ENCODE results near the gene CPOX. TPM values are rescaled to one million over a fixed set of nuclear protein-coding genes. Genes with fewer than 3 reads are reported as not detected.

Gene CPOX
- total RNA-seq, 2 experiments from 2014 or later, result 48.6 to 54.7 TPM

DNA sequence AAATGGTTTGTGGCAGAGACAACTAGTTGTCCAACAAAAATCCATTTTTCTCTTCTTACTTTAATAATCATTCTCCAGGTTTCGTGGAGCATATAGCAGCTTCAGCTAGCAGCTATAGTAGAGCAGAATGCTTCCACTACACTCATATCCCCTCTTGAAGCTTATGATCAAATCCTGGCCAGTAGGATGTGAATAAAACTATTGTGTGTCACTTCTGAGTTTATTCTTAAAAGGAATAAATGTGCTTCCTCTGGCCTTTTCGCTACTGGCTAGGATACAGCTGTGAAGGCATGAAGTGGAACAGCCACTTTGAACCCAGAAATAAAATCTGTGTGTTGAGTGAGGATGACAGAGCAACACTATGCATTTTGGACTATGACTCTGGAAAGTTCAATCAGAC, 7.8 kb upstream of the CPOX start:
- H3K4me1 Mint-ChIP-seq, result peaks cover 4% of the 10 kb centered on the region

DNA sequence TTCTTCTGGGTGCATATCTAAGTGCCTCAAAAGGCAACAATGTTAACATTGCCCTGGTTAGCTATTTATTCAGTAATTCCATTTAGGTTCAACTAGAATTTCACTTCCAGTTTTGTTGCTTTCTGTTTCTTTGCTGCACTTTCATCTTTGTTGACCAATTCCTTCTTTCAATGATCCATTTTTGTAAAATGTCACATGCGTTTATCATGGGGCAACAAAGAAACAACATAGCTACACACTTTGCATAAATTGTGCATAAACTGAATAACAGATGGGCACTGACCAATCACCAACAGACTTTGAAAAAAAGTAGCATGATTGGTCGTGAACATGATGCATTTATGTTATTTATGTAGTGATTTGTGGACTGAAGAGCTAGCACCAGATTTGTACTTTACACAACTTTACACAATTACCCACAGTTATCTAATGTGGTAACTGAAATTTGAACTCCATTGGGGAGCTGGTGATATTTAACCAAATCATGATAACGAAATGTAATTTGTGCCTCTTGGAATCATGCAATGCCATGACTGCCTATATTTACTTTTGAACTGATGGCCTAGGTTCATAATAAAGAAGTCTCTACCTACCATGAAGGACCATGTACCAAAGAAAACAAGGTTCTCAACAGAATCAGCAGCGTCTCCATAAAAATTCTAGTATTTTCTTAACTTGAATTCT, 7.1 kb upstream of the CPOX start:
- H3K36me3 Mint-ChIP-seq, result no peaks in the 10 kb centered on the region
- H3K9me3 Mint-ChIP-seq, result no peaks in the 10 kb centered on the region
- peaks cover 4% of the 10 kb centered on the region for H3K4me1 Mint-ChIP-seq
- H3K27ac Mint-ChIP-seq, result no peak overlapping the region
- H3K4me3 Mint-ChIP-seq, result no peak overlapping the region
- DNase-seq, result no peak
- H3K27me3 Mint-ChIP-seq, result peaks cover 6% of the 10 kb centered on the region

More for the DNA sequence above, 7.8 kb upstream of the CPOX start:
- H3K4me3 Mint-ChIP-seq, result no peak overlapping the region
- DNase-seq, result no peak
- peaks cover 12% of the 10 kb centered on the region for H3K27me3 Mint-ChIP-seq
- H3K27ac Mint-ChIP-seq, result no peak overlapping the region
- H3K9me3 Mint-ChIP-seq, result no peaks in the 10 kb centered on the region
- H3K36me3 Mint-ChIP-seq, result no peaks in the 10 kb centered on the region

DNA sequence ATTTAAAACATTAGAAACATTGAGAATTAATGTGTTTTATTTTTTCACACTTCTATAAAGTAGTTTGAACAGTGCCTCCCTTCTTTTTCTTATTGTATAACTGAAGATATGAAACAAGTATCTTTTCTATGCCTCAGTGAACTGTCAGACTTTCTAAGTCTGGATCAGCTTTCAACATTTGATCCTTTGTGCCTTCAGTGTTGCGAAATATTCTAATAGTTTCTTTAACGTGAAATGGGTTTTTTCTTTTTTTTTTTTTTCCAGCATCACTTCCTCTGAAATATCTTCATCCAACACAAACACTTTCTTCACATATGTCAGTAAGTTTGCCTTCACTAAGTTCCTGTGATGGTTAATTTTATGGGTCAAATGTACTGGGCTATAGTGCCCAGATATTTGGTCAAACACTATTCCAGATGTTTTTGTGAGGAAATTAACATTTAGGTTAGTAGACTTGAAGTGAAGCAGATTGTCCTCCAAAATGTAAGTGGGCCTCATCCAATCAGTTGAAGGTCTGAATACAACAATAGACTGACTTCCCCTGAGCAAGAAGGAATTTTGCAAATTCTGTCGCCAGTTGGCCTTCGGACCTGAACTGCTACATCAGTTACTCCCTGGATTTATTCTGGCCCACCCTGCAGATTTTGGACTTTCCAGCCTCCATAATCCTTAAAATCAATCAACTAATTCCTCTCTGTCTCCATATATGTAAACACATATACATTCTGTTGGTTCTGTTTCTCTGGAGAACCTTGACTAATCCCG, 6.4 kb upstream of the CPOX start:
- Mint-ChIP-seq H3K27ac (no peak overlapping the region), H3K9me3 (no peaks in the 10 kb centered on the region), H3K4me1 (peaks cover 4% of the 10 kb centered on the region), H3K36me3 (no peaks in the 10 kb centered on the region), H3K4me3 (no peak overlapping the region), H3K27me3 (peaks cover 4% of the 10 kb centered on the region)
- no peak for DNase-seq

DNA sequence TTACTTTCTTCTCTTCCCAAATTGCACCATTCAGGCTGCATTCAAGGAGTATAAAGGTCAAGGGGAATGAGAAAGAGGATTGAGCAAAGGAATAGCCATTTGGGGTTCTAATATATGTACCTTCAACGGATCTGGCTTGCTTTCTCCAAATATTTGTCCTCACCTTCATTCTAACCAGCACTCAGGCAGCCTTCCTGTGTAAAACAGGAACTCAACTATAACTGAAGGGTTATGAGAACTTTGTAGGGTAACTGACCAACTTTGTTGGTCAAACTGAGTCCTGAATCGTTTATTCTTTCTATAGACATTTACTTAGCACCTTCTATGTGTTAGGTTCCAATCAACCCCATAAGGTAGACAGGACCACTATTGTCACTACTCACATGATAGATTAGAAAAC, 5.1 kb upstream of the CPOX start:
- Mint-ChIP-seq H3K27ac (no peak overlapping the region), H3K9me3 (no peaks in the 10 kb centered on the region), H3K27me3 (peaks cover 4% of the 10 kb centered on the region), H3K4me3 (no peak overlapping the region), H3K36me3 (no peaks in the 10 kb centered on the region), H3K4me1 (peaks cover 9% of the 10 kb centered on the region)
- DNase-seq, result no peak

DNA sequence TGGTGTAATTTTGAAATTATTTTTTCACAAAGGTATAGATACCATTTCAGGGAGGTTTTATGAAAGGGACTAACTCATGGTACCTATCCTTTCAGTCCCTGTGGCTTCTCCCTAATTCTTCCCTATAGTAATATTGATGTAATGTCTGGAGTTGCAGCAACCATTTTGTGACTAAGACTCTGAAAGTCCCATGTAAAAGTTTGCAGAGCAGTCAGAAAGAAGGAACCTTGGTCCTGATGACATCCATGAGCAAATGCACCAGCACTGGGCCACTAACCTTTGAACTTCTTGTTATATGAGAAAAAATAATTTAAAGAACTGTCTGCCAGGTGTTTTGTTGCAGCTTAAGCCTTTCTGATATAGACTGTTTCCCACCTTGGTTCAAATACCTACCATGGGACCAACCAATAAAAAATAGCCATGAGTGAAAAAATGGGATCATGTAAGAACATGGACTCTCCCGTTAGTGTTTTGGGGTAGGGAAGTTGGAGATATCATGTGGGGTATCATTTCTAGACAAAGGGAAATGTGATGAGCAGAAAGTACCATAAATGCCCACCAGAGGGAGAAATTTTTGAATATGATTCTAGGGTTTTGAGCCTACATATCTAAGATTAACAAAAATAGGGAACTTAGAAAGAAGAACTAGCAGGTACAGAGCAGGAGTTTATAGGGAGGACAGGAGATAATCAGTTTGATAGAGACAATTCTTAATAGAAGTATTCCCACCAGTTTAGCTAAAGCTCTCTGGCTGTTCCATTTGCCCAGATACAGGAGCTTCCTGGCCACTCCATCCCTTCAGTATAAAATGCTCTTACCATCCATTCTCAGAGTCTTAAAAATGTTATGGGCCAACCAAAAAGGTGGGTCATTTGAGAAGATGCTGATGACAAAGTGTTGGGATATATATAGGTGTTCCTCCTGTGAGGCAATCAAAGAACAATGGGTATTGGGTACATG, 3.4 kb upstream of the CPOX start:
- H3K4me3 Mint-ChIP-seq, result no peak overlapping the region

DNA sequence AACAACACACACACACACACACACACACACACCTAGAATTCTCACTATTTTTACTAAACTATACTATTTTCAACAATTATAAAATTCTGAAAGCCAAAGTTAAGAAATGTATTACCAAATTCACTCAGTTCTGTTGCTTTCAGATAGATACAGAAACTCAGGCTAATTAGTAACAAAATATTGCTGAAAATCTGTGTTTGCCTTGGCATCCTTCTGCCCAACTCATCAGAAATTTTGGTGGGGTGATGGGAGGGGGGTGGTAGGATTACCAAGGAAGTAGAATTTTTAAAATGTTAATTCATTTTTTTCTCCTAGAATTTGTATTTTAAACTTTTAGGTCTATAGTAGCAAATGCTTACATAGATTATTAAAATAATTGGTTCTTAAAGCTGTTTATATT, 2.7 kb upstream of the CPOX start:
- peaks cover 23% of the 10 kb centered on the region for H3K4me1 Mint-ChIP-seq
- peaks cover 4% of the 10 kb centered on the region for H3K27me3 Mint-ChIP-seq
- no peaks in the 10 kb centered on the region for H3K9me3 Mint-ChIP-seq
- H3K36me3 Mint-ChIP-seq, result peaks cover 13% of the 10 kb centered on the region
- no peak for DNase-seq
- no peak overlapping the region for H3K4me3 Mint-ChIP-seq
- H3K27ac Mint-ChIP-seq, result no peak overlapping the region

More for the DNA sequence above, 3.4 kb upstream of the CPOX start:
- Mint-ChIP-seq H3K9me3 (no peaks in the 10 kb centered on the region), H3K27ac (no peak overlapping the region), H3K27me3 (peaks cover 4% of the 10 kb centered on the region), H3K36me3 (peaks cover 7% of the 10 kb centered on the region), H3K4me1 (peaks cover 17% of the 10 kb centered on the region)
- DNase-seq, result no peak

DNA sequence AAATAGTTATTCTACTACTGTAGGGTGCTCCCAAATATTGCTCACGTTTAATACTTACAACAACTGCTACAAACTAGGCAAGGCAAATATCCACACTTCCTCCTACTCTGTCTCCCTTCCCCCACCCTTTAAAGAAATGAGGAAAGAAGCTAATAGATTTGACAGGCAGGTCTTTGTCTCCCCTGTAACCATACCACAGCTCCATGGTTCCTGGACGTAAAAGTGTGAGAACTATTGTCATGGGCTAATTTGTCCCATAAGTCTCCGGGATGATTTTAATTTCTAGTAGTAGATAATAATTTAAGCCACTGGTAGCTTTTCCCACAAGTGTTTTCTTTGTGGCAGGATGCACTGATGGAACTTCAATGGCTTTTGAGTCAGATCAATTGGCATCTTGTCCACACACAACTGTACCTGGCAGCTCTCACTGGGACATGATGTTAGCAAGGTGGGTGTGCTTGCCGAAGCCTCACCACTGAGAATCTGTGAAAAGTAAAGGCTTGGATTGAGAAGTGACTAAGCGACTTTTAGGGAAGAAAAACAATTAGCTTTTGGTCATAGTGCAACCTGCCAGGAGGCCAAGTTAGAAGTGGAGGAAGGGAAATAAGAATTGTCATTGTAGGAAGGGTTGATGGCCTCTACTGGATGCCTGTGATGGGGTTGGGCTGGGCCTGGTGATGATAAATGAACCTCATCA, 1.4 kb upstream of the CPOX start:
- H3K4me1 Mint-ChIP-seq, result peaks cover 34% of the 10 kb centered on the region
- H3K27ac Mint-ChIP-seq, result no peak overlapping the region
- H3K9me3 Mint-ChIP-seq, result no peaks in the 10 kb centered on the region
- peaks cover 21% of the 10 kb centered on the region for H3K36me3 Mint-ChIP-seq
- H3K27me3 Mint-ChIP-seq, result peaks cover 4% of the 10 kb centered on the region
- H3K4me3 Mint-ChIP-seq, result no peak overlapping the region
- DNase-seq, result no peak

DNA sequence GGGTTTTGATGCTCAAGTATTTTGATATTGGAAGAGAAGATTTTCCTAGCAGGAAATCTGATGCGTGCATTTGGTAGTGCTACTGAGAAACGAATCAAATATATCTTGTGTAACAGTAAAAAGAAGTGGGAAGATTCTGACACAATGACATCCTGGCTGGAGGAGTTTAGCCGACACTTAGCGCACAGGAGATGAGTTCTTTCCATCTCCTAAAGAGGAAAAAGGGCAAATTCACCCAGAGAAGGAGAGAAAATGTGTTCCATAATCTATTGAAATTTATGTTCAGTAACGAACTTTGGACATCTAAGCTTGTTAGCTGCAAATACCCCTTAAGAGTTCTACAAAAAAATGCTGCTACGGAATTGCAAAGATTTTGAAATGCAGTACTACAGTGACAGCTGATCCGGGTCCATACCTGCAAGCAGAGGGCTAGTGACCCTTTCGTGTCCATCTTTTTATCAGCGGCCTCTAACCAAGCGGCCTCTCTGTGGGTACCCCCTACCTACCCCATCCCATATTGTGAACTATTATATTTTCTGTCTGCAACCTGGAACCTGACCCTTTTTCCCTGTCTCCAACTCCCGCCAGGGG, 971 bp downstream of the CPOX start:
- no peaks in the 10 kb centered on the region for H3K9me3 Mint-ChIP-seq
- H3K4me3 Mint-ChIP-seq, result peak overlapping the region; percentile 96
- DNase-seq, result no peak
- peaks cover 4% of the 10 kb centered on the region for H3K27me3 Mint-ChIP-seq
- peaks cover 34% of the 10 kb centered on the region for H3K36me3 Mint-ChIP-seq
- H3K4me1 Mint-ChIP-seq, result peaks cover 43% of the 10 kb centered on the region
- peak overlapping the region; percentile 82 for H3K27ac Mint-ChIP-seq

DNA sequence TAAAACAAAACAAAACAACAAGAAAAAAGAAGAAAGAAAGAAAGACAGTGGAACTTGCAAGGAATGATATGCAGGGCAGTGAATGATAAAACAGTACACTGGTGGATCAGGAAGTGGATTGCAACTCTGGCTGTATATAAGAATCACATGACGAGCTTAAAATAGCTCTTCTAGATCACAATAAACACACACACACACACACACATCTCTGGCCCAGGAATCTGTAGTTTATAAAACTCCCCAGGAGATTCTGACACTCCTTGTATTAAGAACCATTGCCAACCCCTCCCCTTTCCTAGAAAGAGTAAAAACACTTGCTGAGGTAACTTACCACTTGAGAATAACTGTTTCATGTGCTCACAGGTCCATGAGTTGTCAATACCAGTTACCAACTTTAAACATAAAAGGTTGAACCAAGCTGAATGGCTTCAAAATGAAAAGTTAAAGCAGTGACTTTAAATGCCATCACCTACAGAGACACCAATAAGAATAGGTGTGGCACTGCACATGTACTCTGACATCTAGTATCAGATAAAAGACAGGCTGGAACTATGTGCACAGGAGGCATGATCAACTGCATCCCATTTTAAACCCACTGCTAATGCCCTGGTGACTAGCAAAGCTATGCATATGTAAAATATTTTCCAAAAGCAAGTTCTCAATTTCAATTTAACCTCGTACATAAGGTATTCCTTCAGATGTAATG, 3.9 kb downstream of the CPOX start:
- DNase-seq, result no peak
- H3K9me3 Mint-ChIP-seq, result no peaks in the 10 kb centered on the region
- no peak overlapping the region for H3K4me3 Mint-ChIP-seq
- no peak overlapping the region for H3K27ac Mint-ChIP-seq
- H3K27me3 Mint-ChIP-seq, result no peaks in the 10 kb centered on the region
- H3K4me1 Mint-ChIP-seq, result peaks cover 48% of the 10 kb centered on the region
- peaks cover 53% of the 10 kb centered on the region for H3K36me3 Mint-ChIP-seq

DNA sequence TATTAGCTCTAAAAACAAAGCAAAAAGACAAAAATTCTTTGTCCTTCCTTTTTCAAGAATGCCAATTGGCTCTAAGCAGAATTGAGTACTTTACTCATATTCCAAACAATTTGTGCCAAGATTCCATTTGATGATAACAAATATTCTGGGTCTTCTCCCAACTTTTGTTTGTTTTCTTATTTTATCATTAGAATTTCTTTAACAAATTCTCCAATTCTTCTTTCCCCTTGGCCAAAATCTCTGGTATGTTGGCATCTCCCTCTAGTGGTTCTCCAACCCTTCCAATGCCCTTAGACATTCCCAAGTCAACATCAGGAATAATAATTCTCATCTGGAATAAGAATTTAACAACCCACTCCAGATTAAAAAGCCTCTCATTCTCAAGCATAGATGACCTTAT, 5.3 kb downstream of the CPOX start:
- H3K36me3 Mint-ChIP-seq, result peaks cover 61% of the 10 kb centered on the region
- H3K27me3 Mint-ChIP-seq, result no peaks in the 10 kb centered on the region
- H3K4me3 Mint-ChIP-seq, result no peak overlapping the region
- no peak overlapping the region for H3K27ac Mint-ChIP-seq
- DNase-seq, result no peak
- H3K4me1 Mint-ChIP-seq, result peaks cover 44% of the 10 kb centered on the region
- H3K9me3 Mint-ChIP-seq, result no peaks in the 10 kb centered on the region

DNA sequence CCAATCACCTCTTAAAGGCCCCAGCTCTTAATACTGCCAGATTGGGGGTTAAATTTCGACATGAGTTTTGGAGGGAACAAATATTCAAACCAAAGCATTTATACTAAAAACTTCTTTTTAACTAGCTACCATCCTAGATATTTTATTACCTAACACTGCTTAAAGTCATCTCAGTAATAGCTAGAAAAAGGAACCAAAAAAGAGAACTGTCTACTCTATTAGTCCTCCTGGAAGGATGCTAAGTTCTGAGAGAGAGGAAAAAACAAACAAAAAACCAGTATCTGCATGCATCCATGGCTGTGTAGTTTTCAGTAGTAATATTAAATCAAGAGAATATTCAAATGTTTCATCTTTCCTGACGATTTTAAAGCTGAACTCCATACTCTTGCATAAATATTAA, 5.8 kb downstream of the CPOX start:
- no peaks in the 10 kb centered on the region for H3K27me3 Mint-ChIP-seq
- no peaks in the 10 kb centered on the region for H3K9me3 Mint-ChIP-seq
- H3K4me1 Mint-ChIP-seq, result peaks cover 43% of the 10 kb centered on the region
- H3K36me3 Mint-ChIP-seq, result peaks cover 62% of the 10 kb centered on the region
- DNase-seq, result no peak
- no peak overlapping the region for H3K4me3 Mint-ChIP-seq
- H3K27ac Mint-ChIP-seq, result no peak overlapping the region

DNA sequence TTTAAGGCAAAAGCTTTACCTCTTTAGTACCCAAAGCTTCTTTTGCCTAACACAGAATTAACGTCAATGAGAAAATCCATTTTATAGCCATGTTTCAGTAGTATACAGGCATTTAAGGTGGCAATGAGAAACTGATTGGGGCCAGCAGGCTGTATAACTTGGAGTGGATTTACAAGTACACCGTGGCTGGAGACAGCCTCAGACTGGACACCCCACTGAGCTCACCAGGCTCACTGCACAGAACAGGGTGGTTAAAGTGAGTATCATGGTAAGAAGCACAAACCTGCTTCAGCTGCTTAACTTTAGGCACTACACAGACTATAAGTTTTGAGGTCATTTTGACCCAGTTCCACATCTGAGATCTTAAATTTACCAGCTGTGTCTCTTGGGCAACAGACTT, 8.9 kb downstream of the CPOX start:
- Mint-ChIP-seq H3K4me3 (no peak overlapping the region), H3K36me3 (peaks cover 42% of the 10 kb centered on the region), H3K4me1 (peaks cover 25% of the 10 kb centered on the region), H3K27ac (no peak overlapping the region), H3K9me3 (no peaks in the 10 kb centered on the region), H3K27me3 (no peaks in the 10 kb centered on the region)
- no peak for DNase-seq

DNA sequence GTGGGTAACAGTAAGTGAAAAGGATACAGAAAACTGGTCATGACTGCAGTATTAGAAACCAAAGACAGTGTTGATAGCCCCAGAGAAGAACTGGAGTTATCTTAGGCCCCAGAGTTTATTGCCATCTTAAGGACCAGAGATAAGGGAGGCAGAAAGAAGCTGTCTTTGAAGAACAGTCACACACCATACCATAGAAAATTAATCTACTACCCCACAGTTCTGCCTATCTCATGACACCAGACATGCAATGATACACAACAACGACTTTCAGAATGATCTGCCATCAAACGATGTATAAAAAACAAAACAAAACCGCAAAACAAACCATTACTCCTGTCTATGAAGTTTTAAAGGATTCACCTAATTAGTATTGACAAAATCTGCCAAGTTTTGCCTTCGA, 9.6 kb downstream of the CPOX start:
- Mint-ChIP-seq H3K9me3 (no peaks in the 10 kb centered on the region), H3K4me3 (no peak overlapping the region), H3K27me3 (no peaks in the 10 kb centered on the region), H3K36me3 (peaks cover 41% of the 10 kb centered on the region), H3K4me1 (peaks cover 21% of the 10 kb centered on the region), H3K27ac (no peak overlapping the region)
- no peak for DNase-seq

DNA sequence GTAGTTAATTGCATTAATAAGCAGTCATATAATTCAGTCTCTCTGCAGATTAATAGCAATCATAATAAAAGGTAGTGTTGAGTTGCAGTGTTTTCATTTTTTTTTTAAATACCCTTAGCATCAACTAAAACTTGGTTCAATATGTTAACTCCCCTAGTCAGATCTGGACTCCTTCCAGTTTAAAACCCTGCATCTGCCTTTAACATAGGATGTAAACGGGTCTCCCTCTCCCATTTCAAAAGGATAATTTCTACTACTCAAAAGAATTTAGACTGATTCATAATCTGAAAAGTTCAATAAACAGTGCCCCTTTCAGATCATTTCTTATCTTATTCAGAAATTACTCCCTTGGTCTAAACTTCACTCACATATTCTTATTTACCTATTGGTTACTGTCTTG, 11.4 kb downstream of the CPOX start:
- DNase-seq, result no peak
- Mint-ChIP-seq H3K9me3 (no peaks in the 10 kb centered on the region), H3K4me3 (no peak overlapping the region), H3K27me3 (no peaks in the 10 kb centered on the region), H3K27ac (no peak overlapping the region), H3K36me3 (peaks cover 42% of the 10 kb centered on the region), H3K4me1 (peaks cover 27% of the 10 kb centered on the region)
